Breast epithelium (tissue), 3 donors: ENCODE data around the gene PRDM16.

Experiments
- CTCF ChIP-seq, 3 donors: fragments of 450-650 bp; IDR thresholded peaks; one replicate each; pipeline ENCODE4 v1.5.1; 2016 to 2017; ENCODE audit warnings: antibody characterized with exemption in 3 of 3, mild to moderate bottlenecking in 3 of 3, moderate library complexity in 3 of 3
- POLR2A ChIP-seq: fragments of 450-650 bp; IDR thresholded peaks from one replicate; pipeline ENCODE4 v1.6.1; 2016; ENCODE audit warnings: antibody characterized with exemption, mild to moderate bottlenecking, moderate library complexity
- POLR2AphosphoS5 ChIP-seq, 3 donors: sonication (generic); formaldehyde crosslinking; IDR thresholded peaks; one replicate each; pipeline ENCODE4 v1.6.1; 2017; ENCODE audit warnings: antibody characterized with exemption in 3 of 3

- TF ChIP-seq CTCF (IDR thresholded peaks at IDR 0.05) (no peak), POLR2AphosphoS5 (IDR thresholded peaks at IDR 0.05) (no peak), POLR2A (no peak)
Observed at GRCh38 chr1:3324704-3325535, 255.9 kb downstream of the PRDM16 start.
